KMS-11 (cell line): ENCODE results near the gene ALG14.

Experiments used
- H2AFZ ChIP-seq: fragments of 200-600 bp; sonication (generic); 2 replicates; pipeline ENCODE4 v1.6.1; 2016; ENCODE audit warnings: antibody characterized with exemption, mixed run types, low read depth
- H3K27ac ChIP-seq: fragments of 200-600 bp; sonication (generic); 2 replicates; pipeline ENCODE4 v1.6.1; 2016; ENCODE audit warnings: mild to moderate bottlenecking, mixed run types
- H3K27me3 ChIP-seq: fragments of 200-600 bp; sonication (generic); 2 replicates; pipeline ENCODE4 v1.6.1; 2017; ENCODE audit warnings: mild to moderate bottlenecking, low read depth, mixed run types, moderate library complexity; ENCODE audit not compliant: insufficient read depth
- H3K36me3 ChIP-seq: fragments of 200-600 bp; sonication (generic); 2 replicates; pipeline ENCODE4 v1.6.1; 2017; ENCODE audit warnings: mild to moderate bottlenecking, mixed run types; ENCODE audit not compliant: insufficient read depth
- H3K4me1 ChIP-seq: fragments of 200-600 bp; sonication (generic); 2 replicates; pipeline ENCODE4 v1.6.1; 2016; ENCODE audit warnings: mild to moderate bottlenecking, low read depth, mixed run types; ENCODE audit not compliant: poor library complexity, severe bottlenecking
- H3K4me2 ChIP-seq: fragments of 200-600 bp; sonication (generic); 2 replicates; pipeline ENCODE4 v1.7.0; 2016; ENCODE audit warnings: mild to moderate bottlenecking, mixed run types
- H3K4me3 ChIP-seq: fragments of 200-600 bp; sonication (generic); IDR thresholded peaks from 2 replicates; pipeline ENCODE4 v1.6.1; 2017; ENCODE audit warnings: low read depth, low read length, mixed read lengths; ENCODE audit not compliant: insufficient read depth
- H3K79me2 ChIP-seq: fragments of 200-600 bp; sonication (generic); 2 replicates; pipeline ENCODE4 v1.6.1; 2016; ENCODE audit warnings: low read depth, mixed run types; ENCODE audit not compliant: insufficient read depth
- H3K9ac ChIP-seq: fragments of 200-600 bp; sonication (generic); 2 replicates; pipeline ENCODE4 v1.6.1; 2016; ENCODE audit warnings: mild to moderate bottlenecking, mixed run types
- H4K20me1 ChIP-seq: fragments of 200-600 bp; sonication (generic); 2 replicates; pipeline ENCODE4 v1.6.1; 2016; ENCODE audit warnings: mild to moderate bottlenecking, mixed run types; ENCODE audit not compliant: insufficient read depth
- TF ChIP-seq, protein P1 (sequence below): fragments of 200-600 bp; sonication (generic); conservative IDR thresholded peaks from 2 replicates; pipeline ENCODE4 v1.6.1; 2017; ENCODE audit warnings: low read depth, mild to moderate bottlenecking, antibody characterized with exemption, low read length, moderate library complexity, mixed read lengths

The ALG14 gene

DNA sequence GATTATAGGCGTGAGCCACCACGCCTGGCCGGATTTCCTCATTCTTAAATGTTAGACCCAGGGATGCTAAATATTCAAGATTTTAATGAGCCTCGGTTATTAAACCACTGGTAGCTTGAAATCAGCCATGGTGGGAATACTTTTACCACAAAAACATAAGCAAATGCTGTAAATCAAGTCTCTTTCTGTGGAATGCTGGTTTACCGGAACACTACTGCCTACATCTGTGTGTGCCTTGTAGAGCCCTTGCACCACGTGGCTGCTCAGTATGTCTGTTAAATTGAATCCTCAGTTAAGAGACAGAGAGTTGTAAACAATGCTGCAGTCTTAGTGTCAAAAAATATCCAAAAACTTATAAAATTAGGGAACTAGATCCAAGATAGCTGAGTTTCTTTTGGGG is 119.0 kb downstream of the ALG14 start:
- Histone ChIP-seq H2AFZ (no peak overlapping the region), H3K9ac (no peak overlapping the region), H3K79me2 (no peaks in the 10 kb centered on the region), H3K4me3 (no peak overlapping the region), H4K20me1 (no peaks in the 10 kb centered on the region), H3K36me3 (no peaks in the 10 kb centered on the region), H3K27ac (no peak overlapping the region), H3K4me2 (no peak overlapping the region), H3K4me1 (peaks cover 34% of the 10 kb centered on the region), H3K27me3 (no peaks in the 10 kb centered on the region)
- TF ChIP-seq, protein P1, sequence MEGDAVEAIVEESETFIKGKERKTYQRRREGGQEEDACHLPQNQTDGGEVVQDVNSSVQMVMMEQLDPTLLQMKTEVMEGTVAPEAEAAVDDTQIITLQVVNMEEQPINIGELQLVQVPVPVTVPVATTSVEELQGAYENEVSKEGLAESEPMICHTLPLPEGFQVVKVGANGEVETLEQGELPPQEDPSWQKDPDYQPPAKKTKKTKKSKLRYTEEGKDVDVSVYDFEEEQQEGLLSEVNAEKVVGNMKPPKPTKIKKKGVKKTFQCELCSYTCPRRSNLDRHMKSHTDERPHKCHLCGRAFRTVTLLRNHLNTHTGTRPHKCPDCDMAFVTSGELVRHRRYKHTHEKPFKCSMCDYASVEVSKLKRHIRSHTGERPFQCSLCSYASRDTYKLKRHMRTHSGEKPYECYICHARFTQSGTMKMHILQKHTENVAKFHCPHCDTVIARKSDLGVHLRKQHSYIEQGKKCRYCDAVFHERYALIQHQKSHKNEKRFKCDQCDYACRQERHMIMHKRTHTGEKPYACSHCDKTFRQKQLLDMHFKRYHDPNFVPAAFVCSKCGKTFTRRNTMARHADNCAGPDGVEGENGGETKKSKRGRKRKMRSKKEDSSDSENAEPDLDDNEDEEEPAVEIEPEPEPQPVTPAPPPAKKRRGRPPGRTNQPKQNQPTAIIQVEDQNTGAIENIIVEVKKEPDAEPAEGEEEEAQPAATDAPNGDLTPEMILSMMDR = no peak

DNA sequence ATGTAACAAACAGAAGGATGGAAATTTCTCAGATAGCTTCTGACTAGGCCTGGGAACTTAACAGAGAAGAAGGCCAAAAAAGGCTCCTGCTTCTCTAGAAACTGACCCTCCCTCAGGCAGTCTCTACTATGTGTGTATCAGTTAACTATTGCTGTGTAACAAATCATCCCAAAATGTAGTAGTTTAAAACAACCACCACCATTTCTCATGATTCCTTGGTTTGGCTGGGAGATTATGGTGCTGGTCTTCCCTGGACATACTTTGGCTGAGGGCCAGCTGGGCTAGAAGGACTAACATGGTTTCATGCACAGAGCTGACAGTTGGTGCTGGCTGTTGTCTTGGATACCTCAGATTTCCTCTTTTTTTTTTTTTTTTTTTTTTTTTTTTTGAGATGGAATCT is 119.6 kb downstream of the ALG14 start:
- TF ChIP-seq, protein P1 = no peak
- H3K79me2 ChIP-seq = no peaks in the 10 kb centered on the region
- no peak overlapping the region for H3K4me2 ChIP-seq
- no peaks in the 10 kb centered on the region for H3K36me3 ChIP-seq
- no peak overlapping the region for H3K27ac ChIP-seq
- no peaks in the 10 kb centered on the region for H3K27me3 ChIP-seq
- H3K4me1 ChIP-seq = peaks cover 34% of the 10 kb centered on the region
- H4K20me1 ChIP-seq = no peaks in the 10 kb centered on the region
- H2AFZ ChIP-seq = no peak overlapping the region
- no peak overlapping the region for H3K4me3 ChIP-seq
- H3K9ac ChIP-seq = no peak overlapping the region

DNA sequence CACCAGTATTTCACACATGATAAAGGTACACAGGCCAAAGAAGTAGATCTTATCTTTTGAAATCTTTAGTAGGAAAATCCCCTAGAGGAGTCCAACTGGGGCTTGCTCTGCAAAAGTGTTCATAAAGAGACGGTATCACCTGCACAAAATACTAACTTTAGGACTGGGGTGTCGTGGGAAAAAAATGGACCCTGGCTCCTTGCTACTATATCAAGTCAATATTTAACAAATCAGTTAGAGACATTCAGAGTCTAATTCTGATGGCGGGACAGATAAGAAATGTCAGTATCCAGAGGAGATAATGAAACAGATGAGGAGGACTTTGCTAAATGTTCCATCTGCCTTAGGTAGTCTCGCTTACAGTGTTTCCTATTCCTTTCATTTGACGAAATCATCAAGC is 120.2 kb downstream of the ALG14 start:
- Histone ChIP-seq H3K4me2 (no peak overlapping the region), H3K4me3 (no peak overlapping the region), H2AFZ (no peak overlapping the region), H3K27ac (no peak overlapping the region), H3K36me3 (no peaks in the 10 kb centered on the region), H3K79me2 (no peaks in the 10 kb centered on the region), H4K20me1 (no peaks in the 10 kb centered on the region), H3K4me1 (peaks cover 34% of the 10 kb centered on the region), H3K27me3 (no peaks in the 10 kb centered on the region), H3K9ac (no peak overlapping the region)
- TF ChIP-seq, protein P1 = no peak

DNA sequence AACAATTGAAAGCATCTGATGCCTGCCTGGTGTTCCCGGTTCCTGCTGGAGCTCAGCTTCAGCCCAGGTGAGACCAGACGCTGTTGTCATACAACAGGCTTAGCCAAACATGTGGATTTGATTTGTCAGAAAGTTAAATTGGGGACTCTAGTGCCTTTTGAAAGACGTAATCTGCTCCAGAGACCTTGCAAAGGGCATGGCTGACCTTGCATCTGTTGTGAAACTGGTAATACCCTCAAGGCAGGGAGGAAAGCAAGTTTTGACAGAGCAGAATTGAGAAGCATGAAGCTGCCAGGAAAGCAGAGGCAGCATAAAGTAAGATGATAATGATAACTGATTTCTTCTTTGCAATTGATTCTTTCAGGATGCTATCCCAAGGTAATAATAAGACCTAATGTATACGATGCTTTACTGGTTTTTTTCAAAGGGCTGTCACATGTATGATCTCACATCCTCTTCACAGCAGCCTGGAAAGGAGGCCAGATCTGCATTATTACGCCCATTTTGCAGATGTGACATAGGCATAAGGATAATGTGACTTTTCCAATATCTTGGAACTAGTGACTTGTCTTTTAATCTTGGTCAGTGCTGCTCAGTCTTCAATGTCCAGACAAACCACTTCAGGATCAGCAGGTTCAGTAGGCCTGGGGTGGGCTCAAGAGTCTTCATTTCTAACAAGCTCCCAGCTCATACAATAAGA is 121.1 kb downstream of the ALG14 start:
- H4K20me1 ChIP-seq = no peaks in the 10 kb centered on the region
- TF ChIP-seq, protein P1 = no peak
- no peaks in the 10 kb centered on the region for H3K79me2 ChIP-seq
- peak overlapping the region; percentile 26 for H2AFZ ChIP-seq
- no peak overlapping the region for H3K4me3 ChIP-seq
- H3K36me3 ChIP-seq = no peaks in the 10 kb centered on the region
- peaks cover 34% of the 10 kb centered on the region for H3K4me1 ChIP-seq
- H3K27me3 ChIP-seq = no peaks in the 10 kb centered on the region
- H3K27ac ChIP-seq = peak overlapping the region; percentile 70; the same call in 1 of the 2 replicates
- H3K4me2 ChIP-seq = peak overlapping the region; percentile 45
- H3K9ac ChIP-seq = no peak overlapping the region
